ENCODE data around the gene STAC2.
A peak's percentile ranks its signal among the peaks of the same experiment; 100 is the strongest.
"Not testable (repeated sequence)": the region's sequence is repeated elsewhere in the genome, so short reads cannot be mapped to it uniquely, and the experiment has no call there.

STAC2 gene

DNA sequence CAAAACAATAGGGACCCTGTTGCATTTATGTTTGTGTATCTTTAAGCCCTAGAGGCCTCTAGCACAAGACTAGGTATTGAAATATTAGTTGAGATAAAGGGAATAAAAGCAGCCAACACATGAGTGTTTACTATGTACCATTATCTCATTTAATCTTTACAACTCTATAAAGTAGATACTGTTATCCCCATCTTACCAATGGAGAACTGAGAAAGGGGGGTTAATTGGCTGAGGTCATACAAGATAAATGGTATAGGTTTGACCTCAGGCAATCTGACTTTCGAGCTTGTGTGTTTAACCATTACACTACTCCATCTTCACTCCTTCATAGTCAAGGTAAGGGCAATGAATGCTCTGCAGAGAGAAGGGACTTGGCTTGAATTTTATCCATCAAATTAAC, 26.3 kb upstream of the STAC2 start:
- DNase-seq (ENCODE audit: low read depth), result peak; percentile 72
- no peak overlapping the region for H3K4me3 ChIP-seq (ENCODE audit: low read depth, low read length)
- TF ChIP-seq, protein P1, sequence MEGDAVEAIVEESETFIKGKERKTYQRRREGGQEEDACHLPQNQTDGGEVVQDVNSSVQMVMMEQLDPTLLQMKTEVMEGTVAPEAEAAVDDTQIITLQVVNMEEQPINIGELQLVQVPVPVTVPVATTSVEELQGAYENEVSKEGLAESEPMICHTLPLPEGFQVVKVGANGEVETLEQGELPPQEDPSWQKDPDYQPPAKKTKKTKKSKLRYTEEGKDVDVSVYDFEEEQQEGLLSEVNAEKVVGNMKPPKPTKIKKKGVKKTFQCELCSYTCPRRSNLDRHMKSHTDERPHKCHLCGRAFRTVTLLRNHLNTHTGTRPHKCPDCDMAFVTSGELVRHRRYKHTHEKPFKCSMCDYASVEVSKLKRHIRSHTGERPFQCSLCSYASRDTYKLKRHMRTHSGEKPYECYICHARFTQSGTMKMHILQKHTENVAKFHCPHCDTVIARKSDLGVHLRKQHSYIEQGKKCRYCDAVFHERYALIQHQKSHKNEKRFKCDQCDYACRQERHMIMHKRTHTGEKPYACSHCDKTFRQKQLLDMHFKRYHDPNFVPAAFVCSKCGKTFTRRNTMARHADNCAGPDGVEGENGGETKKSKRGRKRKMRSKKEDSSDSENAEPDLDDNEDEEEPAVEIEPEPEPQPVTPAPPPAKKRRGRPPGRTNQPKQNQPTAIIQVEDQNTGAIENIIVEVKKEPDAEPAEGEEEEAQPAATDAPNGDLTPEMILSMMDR (IDR thresholded peaks at IDR 0.05; ENCODE audit: control insufficient read depth, extremely low read depth, insufficient read depth), result no peak

DNA sequence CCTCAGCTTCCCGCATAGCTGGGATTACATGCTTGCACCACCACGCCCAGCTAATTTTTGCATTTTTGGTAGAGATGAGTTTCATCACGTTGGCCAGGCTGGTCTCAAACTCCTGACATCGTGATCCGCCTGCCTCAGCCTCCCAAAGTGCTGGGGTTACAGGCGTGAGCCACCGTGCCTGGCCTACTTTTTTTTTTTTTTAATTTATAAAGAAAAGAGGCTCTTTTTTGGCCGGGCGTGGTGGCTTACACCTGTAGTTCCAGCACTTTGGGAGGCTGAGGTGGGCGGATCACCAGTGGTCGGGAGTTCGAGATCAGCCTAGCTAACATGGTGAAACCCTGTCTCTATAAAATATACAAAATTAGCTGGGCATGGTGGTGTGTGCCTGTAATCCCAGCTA, 24.3 kb upstream of the STAC2 start:
- not testable (repeated sequence) for H3K4me3 ChIP-seq (ENCODE audit: low read depth, low read length); DNase-seq (ENCODE audit: low read depth)

DNA sequence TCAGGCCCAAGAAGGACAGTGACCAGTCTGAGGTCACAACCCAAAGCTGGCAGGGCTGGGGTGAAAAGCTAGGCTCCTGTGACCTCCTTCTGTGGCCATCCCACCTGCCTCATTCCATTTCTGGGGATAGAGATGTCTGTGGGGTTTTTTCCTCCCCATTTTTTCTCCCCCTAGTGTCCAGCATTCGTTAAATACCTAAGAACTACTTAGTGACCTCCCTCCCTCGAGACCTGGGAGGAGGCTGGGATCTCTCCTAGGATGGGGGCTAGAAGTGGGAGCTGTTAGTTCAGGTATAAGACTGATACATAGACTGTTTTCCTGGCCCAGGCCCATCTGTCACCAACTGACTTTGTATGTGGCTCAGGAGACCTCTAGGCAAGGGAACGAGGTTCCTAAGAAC, 20.5 kb upstream of the STAC2 start:
- H3K4me3 ChIP-seq (ENCODE audit: low read depth, low read length), result no peak overlapping the region
- TF ChIP-seq, protein P1 (IDR thresholded peaks at IDR 0.05; ENCODE audit: control insufficient read depth, extremely low read depth, insufficient read depth), result no peak
- no peak for DNase-seq (ENCODE audit: low read depth)

DNA sequence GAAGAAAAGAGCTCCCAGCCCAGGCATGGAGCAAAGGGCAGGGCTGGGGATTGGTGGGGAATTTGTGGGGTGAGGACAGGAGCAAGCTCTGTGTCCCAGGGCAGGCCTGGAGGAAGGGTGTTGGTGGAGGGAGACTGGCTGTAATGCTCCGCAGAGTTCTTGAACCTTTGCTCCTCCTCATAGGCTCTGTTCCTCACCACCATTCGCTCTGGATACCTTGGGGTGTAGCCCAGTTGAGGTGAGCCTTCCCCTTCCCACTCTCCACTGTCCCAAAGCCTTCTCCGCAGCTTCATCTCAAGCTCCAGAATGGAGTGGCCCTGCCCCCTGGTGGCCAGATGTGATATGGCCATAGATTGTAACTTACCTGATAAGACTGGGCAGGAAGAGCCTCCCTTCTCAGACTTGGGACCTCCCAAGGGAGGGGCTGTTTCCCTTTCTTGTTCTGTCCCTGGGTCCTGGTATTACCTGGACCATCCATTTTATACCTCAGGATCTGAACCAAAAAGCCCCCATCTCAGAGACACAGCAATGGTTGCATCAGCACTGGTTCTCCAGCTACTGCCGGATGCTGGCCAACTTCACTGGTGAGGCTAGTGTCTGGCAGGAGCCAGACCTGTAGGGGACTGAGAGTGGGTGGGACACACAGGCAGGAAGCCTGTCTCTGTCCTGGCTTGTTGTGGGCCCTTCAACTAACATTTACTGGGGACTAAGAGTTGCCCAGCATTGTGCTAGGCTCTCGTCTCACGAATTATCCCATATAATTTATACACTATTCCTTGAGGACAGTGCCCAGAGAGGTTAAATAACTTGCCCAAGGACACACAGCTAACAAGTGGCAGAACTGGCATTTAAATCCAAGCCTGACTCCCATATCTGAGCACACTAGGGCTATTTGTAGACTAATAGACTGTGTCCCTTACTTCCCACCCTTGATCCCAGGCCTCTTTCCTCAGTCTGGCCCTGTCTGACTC, 19.1 kb upstream of the STAC2 start:
- TF ChIP-seq, protein P1 (IDR thresholded peaks at IDR 0.05; ENCODE audit: control insufficient read depth, extremely low read depth, insufficient read depth), result peak; percentile 98
- no peak overlapping the region for H3K4me3 ChIP-seq (ENCODE audit: low read depth, low read length)
- peak; percentile 45 for DNase-seq (ENCODE audit: low read depth)

DNA sequence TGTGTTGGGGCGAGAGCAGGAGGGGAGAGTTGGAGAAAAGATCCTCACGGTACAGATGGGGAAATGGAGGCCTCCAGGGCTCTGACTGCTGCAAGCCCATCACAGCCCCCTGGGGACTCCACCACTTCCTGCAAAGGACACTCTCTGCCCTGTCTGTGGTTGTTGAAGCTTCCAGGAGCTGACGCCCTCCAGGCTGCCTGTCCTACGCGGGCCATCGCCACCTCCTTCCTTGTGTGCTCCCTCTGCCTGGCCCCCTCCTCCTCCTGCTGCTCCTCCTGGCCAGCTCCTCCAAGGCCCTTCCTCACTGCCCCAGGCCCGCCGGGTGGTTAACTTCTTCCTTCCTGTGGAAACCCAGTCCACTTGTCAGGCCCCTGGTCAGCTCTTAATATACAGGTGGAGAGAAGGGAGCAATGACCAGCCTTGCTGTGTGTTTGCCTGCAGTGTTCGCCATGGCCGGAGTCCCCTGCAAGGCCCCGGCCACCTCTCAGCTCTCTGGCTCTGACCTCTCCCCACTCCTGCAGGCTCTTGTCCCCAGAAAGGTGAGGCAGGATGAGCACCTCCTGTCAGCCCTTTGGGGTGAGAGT, 18.4 kb upstream of the STAC2 start:
- H3K4me3 ChIP-seq (ENCODE audit: low read depth, low read length), result no peak overlapping the region
- TF ChIP-seq, protein P1 (IDR thresholded peaks at IDR 0.05; ENCODE audit: control insufficient read depth, extremely low read depth, insufficient read depth), result no peak

DNA sequence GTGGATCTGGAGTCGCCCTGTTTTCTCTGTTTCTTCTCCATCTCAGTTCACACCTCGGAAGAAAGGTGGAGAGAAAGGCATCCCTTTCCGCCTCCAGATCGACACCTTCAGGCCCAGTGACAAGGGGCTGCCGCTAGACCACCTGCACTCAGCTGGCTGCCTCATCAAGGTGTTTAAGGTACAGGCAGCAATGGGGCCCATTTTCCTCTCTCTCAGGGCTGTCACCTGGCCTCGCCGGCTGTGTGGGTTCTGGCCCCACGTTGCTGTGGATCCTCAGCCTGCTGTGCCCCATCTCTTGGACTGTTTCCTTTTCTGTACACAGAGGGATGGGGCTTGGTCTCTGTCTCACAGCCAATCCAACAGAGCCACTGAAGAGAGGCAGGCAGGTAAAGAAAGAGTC, 17.4 kb upstream of the STAC2 start:
- no peak for DNase-seq (ENCODE audit: low read depth)
- no peak overlapping the region for H3K4me3 ChIP-seq (ENCODE audit: low read depth, low read length)
- TF ChIP-seq, protein P1 (IDR thresholded peaks at IDR 0.05; ENCODE audit: control insufficient read depth, extremely low read depth, insufficient read depth), result no peak

More for the DNA sequence above, 18.4 kb upstream of the STAC2 start:
- DNase-seq (ENCODE audit: low read depth), result no peak

DNA sequence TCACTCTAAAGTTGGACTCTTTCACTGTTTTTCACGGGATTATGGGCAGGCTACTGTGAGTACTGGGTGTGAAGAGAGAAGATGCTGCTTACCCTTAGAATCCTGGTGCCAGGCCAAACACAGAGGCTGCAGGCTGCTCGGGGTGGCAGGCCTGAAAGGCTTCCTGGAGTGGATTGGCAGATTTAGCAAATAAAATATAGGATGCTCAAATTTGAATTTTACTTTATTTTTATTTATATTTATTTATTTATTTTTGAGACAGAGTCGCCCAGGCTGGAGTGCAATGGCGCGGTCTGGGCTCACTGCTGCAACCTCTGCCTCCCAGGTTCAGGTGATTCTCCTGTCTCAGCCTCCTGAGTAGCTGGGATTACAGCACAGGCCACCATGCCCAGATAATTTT, 14.9 kb upstream of the STAC2 start:
- TF ChIP-seq, protein P1 (IDR thresholded peaks at IDR 0.05; ENCODE audit: control insufficient read depth, extremely low read depth, insufficient read depth), result no peak
- DNase-seq (ENCODE audit: low read depth), result no peak
- H3K4me3 ChIP-seq (ENCODE audit: low read depth, low read length), result no peak overlapping the region
